Measurements from ENCODE around the gene LONP2. TPM values are rescaled to one million over a fixed set of nuclear protein-coding genes. Genes with fewer than 3 reads are reported as not detected.

The LONP2 gene
- total and polyA plus RNA-seq, 2 of the 13 experiments (the other 11 are each of a cell fraction or from before 2014, with no cell fraction given): 39.2 to 63.3 TPM

GRCh38 chr16:48206594-48207242 lies 37.4 kb upstream of the LONP2 start (continued):
- TF ChIP-seq FOXP1 (IDR thresholded peaks at IDR 0.05) (no peak), FOXP1 (CRISPR knock-in tag; IDR thresholded peaks at IDR 0.05) (0 out of 2 replicates have a peak, but pooled peaks have one; percentile 30), CTCF (CRISPR knock-in tag; IDR thresholded peaks at IDR 0.05) (no peak), AGO2 (optimal IDR thresholded peaks at IDR 0.05; ENCODE audit: low read depth, low read length) (no peak), ARID5B (CRISPR knock-in tag; IDR thresholded peaks at IDR 0.05) (peak; percentile 80), ZNF138 (CRISPR knock-in tag; IDR thresholded peaks at IDR 0.05; ENCODE audit: low read depth) (no peak), HDAC1 (CRISPR knock-in tag; IDR thresholded peaks at IDR 0.05) (no peak; the same call in 1 of the 2 replicates), ZNF468 (CRISPR knock-in tag; IDR thresholded peaks at IDR 0.05) (no peak), ZNF619 (CRISPR knock-in tag; IDR thresholded peaks at IDR 0.05) (no peak), JUN (CRISPR knock-in tag; IDR thresholded peaks at IDR 0.05) (peak; percentile 73; the same call in 1 of the 2 replicates), ZNF547 (CRISPR knock-in tag; IDR thresholded peaks at IDR 0.05) (no peak), ZNF10 (CRISPR knock-in tag; IDR thresholded peaks at IDR 0.05; ENCODE audit: borderline replicate concordance, low read depth) (no peak), GATAD1 (CRISPR knock-in tag; IDR thresholded peaks at IDR 0.05) (no peak), CREB3 (CRISPR knock-in tag; IDR thresholded peaks at IDR 0.05) (no peak), ZHX1 (CRISPR knock-in tag; IDR thresholded peaks at IDR 0.05; ENCODE audit: low read depth) (no peak), CEBPG (CRISPR knock-in tag; IDR thresholded peaks at IDR 0.05) (peak; percentile 40; the same call in 1 of the 2 replicates), FOXA1 (IDR thresholded peaks at IDR 0.05) (no peak), FOXA1 (CRISPR knock-in tag; IDR thresholded peaks at IDR 0.05) (no peak), PHF20 (CRISPR knock-in tag; IDR thresholded peaks at IDR 0.05) (no peak), SATB2 (CRISPR knock-in tag; IDR thresholded peaks at IDR 0.05) (no peak), ZNF569 (CRISPR knock-in tag; IDR thresholded peaks at IDR 0.05; ENCODE audit: borderline replicate concordance) (no peak), ISL2 (CRISPR knock-in tag; IDR thresholded peaks at IDR 0.05) (no peak)
